SIG-M5 treated with dmso at 0.1 percent for 504 hours (cell line): ENCODE data around the gene YPEL3.

Experiments
- DNase-seq: peaks from one replicate; lab custom pipeline; 2025; ENCODE audit not compliant: unreplicated experiment; lab: John Stamatoyannopoulos, UW

Gene YPEL3

GRCh38 chr16:30091474-30092372 is 4.3 kb downstream of the YPEL3 start, which contains the start of gene TBX6:
Gene TBX6 (minus strand): TSS chr16:30091924. CDS start chr16:30091193, 731 bp downstream.
- peak; percentile 89 for DNase-seq

- DNase-seq: no peak
Measured at GRCh38 chr16:30090610-30091331, 5.2 kb downstream of the YPEL3 start.

DNA sequence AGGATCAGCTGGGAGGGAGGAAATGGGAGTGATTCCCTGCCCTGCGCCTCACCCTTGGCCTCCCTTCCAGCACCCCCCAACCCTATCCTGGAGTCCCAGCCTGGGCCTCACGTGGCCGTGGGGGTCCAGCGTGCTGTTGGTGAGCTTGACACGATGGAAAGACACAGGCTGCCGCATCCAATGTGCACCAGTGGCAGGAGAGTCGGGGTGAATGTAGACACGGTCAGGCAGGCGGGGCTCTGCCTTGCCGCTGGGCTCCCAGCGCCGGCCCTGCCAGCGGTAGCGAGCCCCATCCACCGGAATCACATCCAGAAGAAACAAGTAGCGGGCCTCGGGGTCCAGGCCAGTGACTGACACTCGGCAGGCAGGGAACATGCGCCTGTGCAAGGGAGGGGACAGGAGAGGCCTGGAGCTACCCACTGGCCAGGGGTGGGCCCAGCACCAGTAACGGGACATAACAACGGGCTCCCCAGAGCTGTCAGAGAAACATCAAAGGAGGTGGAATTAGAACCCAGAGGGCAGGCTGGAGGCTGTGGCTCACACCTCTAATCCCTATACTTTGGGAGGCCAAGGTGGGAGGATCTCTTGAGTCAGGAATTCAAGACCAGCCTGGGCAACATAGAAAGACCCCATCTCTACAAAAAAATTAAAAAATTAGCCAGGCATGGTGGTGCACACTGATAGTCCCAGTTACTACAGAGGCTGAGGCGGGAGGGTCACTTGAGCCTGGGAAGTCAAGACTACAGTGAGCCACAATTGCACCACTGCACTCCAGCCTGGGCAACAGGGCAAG is 7.0 kb downstream of the YPEL3 start:
- DNase-seq: no peak

- no peak for DNase-seq
Measured at GRCh38 chr16:30088237-30088831, 7.7 kb downstream of the YPEL3 start.

DNA sequence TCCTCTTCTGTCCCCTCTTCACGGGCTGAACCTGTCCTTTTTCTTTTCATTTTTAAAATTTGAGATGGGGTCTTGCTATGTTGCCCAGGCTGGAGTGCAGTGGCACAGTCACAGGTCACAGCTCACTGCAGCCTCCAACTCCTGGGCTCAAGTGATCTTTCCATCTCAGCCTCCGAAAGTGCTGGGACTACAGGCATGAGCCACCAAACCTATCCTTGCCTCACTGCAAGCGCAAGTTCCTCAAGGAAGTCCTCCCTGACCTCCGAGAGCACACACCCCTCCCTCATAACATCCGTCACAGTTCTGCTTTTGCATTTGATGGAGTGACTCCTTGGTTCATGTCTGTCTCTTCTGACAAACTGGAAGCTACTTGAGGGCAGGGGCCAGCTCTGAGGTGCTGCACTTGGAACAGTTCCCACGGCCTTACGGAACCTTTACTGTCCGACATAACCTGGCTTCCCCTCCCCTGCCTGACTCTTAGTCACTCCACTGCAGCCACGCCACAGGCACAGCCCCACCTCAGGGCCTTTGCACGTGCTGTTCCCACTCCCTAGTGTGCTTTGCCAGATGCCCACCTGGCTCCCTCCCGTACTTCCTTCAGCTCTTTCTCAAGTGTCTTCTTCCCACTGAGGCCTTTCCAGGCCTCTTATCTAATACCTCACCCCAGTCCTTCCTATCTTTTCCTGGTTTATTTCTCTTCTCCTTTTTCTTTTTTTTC is 8.7 kb downstream of the YPEL3 start:
- DNase-seq: peak; percentile 54

DNA sequence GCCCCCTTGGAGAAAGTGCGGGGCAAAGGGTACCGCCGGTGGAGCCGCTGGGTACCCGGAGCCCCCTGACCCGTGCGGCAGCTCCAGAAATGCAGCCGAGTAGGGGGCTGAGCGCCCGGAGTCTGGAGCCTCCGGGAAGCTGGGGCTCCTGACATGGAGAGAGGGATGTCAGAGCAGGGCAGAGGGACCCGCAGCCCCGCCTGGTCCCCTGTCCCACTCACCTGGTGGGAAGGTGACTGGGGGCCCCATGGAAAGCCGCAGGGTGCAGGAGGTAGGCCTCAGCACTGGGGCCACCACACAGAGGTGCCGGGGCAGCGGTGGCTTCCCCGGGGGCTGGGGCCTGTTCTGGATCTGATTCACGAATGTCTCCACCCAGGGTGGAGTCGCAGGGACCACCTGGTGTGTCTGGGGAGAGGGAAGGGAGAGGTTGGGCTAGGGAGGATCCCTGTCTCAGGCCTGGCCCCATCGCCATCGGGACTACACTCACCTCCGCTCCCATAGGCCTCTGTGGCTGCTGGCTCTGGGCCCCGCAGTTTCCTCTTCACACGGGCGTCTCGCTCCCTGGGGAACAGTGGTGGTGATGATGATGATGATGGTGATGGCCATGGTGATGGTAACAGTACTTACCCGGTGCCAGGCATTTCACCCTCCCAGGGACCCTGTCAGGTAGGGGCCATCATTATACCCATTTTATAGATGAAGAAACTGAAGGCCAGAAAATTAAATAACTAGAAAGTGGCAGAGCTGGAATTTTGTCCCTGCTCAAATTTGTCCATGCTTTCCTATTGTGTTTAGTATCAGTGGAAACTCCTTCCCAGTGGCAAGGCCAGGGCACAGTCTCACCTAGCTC is 9.5 kb downstream of the YPEL3 start:
- no peak for DNase-seq

GRCh38 chr16:30085820-30086219 is 10.2 kb downstream of the YPEL3 start:
- DNase-seq: no peak

- DNase-seq: no peak
Measured at GRCh38 chr16:30085247-30085646, 10.8 kb downstream of the YPEL3 start.

DNA sequence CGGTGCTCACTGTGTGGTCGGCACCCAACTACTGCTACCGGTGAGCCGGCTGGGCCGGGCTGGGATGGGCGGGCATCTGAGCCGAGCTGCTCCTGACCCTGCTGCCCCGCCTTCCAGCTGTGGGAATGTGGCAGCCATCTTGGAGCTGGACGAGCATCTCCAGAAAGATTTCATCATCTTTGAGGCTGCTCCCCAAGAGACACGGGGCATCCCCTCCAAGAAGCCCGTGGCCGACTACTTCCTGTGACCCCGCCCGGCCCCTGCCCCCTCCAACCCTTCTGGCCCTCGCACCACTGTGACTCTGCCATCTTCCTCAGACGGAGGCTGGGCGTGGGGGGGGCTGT is 11.2 kb downstream of the YPEL3 start:
- DNase-seq: no peak

GRCh38 chr16:30084096-30084815 is 11.8 kb downstream of the YPEL3 start:
- DNase-seq: no peak

- DNase-seq: no peak
Measured at GRCh38 chr16:30083216-30084055, 12.6 kb downstream of the YPEL3 start.

DNA sequence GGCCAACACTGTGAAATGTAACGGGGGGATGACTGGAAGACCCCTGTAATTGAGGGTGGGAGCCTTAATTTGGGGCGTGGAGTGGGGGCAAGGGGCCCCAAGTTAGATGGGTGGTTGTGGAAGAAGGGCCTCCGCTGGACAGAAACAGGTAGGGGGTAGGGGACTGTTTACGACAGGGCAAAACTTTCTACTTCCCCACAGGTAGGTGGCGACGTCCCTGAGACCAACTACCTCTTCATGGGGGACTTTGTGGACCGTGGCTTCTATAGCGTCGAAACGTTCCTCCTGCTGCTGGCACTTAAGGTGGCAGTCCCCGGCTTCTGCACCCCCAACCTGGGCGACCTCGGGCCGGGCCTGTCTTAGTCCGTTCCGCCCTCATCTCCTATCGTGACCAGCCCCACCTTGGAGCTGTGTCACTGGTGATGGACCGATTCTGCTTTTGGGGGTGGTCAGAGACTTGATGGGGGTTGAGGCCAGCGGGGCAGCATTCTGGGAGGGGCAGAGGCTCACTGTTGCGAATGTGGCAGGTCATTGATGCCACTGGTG is 13.4 kb downstream of the YPEL3 start:
- no peak for DNase-seq

DNA sequence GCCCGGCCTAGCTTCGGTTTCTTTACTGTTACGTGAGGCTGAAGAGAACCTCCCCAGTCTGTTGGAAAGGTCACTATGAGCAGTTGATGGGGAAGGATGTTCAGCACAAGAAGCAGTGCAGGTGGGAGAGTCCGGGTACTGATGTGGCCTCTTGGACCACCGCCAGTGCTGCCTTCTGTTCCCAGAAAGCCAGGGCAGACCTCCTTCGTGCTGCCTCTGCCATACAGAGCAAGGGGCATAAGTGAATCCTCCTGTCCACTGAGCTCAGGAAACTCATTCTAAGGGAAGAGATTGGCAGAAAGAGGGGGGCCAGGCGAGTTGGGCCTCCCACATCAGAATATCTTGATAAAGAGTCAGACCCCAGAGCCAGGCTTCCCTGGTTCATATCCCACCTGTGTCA is 16.5 kb downstream of the YPEL3 start:
- DNase-seq: no peak

DNA sequence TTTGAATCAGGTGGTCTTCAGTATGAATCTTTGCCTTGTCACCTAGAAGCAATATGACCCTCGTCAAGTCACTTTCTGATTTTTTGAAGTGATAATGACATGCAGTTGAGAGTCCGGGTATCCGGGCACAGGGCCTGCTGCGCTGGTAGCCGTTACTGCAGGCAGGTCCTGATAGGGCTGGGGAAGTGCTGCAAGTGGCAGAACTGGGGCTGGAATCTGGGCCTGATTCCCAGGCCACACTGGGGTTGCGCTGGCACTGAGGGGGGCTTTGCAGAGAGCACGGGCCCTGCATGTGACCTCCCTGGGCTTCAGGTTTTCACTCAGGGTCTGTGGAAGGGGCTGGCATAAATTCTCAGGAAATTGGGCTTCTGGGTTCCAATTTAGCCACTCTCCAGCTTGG is 17.3 kb downstream of the YPEL3 start:
- DNase-seq: no peak

- DNase-seq: no peak
Measured at GRCh38 chr16:30077656-30078055, 18.4 kb downstream of the YPEL3 start.

- DNase-seq: no peak
Measured at GRCh38 chr16:30076276-30076791, 19.7 kb downstream of the YPEL3 start.

DNA sequence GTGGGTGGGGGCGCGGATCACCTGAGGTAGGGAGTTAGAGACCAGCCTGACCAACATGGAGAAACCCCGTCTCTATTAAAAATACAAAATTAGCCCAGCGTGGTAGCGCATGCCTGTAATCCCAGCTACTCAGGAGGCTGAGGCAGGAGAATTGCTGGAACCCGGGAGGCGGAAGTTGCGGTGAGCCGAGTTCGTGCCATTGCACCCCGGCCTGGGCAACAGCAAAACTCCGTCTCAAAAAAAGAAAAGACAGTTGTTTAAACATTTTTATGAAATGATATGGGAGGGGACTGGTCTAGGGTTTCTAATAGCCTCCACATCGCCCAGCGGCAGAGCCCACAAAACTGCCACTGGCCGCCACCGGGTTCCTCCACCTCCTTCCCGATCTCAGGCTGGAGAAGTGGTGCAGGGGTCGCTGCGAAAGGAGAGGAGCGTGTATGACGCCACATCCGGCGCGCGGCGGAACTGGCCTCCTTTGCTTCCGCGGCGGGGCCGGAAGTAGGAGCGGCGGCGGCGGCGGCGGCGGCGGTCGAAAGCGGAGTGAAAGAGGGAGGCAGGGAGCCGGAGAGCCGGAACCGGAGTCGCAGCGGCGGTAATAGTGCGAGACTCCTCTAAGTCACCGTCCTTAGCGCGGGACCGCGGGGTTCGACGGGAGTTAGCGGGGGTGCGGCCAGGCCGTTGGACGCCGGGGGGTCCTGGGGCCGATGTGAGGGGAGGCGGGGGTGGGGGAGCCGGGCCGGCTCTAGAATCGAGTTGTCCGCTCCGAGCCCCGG is 20.3 kb downstream of the YPEL3 start, which contains the start of gene PPP4C:
PPP4C (plus strand) TSS at position 492 of the 773 bp plus-strand sequence. CDS start 384 bp downstream, outside the sequence.
- peak; percentile 85 for DNase-seq
